Measurements from ENCODE around the gene FUT7.

DNA sequence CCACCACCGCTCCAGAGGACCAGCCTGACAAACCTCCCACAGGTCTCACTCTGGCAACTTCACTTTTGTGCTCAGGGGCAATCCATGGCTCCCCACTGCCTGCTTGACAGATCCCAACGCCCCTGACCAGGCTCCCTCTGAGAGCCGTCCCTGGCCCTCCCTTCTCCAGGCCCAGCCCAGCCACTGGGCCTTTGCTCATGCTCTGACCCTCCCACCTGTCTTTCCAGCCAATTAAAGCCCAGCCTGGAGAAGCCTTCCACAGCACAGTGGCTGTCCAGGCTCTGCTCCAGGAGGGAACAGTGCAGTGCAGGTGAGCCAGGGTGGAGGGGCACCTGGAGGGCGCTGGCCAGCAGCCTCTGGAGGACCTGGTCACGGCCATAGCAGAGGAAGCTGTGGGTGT lies 18.7 kb upstream of the FUT7 start:
- TF ChIP-seq, protein P1, sequence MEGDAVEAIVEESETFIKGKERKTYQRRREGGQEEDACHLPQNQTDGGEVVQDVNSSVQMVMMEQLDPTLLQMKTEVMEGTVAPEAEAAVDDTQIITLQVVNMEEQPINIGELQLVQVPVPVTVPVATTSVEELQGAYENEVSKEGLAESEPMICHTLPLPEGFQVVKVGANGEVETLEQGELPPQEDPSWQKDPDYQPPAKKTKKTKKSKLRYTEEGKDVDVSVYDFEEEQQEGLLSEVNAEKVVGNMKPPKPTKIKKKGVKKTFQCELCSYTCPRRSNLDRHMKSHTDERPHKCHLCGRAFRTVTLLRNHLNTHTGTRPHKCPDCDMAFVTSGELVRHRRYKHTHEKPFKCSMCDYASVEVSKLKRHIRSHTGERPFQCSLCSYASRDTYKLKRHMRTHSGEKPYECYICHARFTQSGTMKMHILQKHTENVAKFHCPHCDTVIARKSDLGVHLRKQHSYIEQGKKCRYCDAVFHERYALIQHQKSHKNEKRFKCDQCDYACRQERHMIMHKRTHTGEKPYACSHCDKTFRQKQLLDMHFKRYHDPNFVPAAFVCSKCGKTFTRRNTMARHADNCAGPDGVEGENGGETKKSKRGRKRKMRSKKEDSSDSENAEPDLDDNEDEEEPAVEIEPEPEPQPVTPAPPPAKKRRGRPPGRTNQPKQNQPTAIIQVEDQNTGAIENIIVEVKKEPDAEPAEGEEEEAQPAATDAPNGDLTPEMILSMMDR (IDR thresholded peaks at IDR 0.05), result no peak
- TF ChIP-seq POLR2A (IDR thresholded peaks at IDR 0.05), result no peak
